ENCODE data around the gene CNIH2.

Gene CNIH2

GRCh38 chr11:66333220-66333877, 55.4 kb downstream of the CNIH2 start:
- no peak for DNase-seq
